C4-2B (cell line): Measurements from ENCODE around the gene KRT10.

Experiments used
- H3K27ac ChIP-seq: fragments of 450-650 bp; 2 replicates; pipeline ENCODE4 v1.5.1; 2017
- ZFX ChIP-seq: fragments of 450-650 bp; IDR thresholded peaks from 2 replicates; pipeline ENCODE4 v1.6.1; 2017
- TF ChIP-seq, protein P1 (sequence below): fragments of 450-650 bp; conservative IDR thresholded peaks from 2 replicates; pipeline ENCODE4 v1.5.1; 2017; ENCODE audit warnings: mild to moderate bottlenecking

The KRT10 gene

GRCh38 chr17:40830085-40830776, 7.8 kb upstream of the KRT10 start:
- TF ChIP-seq, protein P1, sequence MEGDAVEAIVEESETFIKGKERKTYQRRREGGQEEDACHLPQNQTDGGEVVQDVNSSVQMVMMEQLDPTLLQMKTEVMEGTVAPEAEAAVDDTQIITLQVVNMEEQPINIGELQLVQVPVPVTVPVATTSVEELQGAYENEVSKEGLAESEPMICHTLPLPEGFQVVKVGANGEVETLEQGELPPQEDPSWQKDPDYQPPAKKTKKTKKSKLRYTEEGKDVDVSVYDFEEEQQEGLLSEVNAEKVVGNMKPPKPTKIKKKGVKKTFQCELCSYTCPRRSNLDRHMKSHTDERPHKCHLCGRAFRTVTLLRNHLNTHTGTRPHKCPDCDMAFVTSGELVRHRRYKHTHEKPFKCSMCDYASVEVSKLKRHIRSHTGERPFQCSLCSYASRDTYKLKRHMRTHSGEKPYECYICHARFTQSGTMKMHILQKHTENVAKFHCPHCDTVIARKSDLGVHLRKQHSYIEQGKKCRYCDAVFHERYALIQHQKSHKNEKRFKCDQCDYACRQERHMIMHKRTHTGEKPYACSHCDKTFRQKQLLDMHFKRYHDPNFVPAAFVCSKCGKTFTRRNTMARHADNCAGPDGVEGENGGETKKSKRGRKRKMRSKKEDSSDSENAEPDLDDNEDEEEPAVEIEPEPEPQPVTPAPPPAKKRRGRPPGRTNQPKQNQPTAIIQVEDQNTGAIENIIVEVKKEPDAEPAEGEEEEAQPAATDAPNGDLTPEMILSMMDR = no peak
- no peak for TF ChIP-seq ZFX

GRCh38 chr17:40828454-40829044, 6.1 kb upstream of the KRT10 start:
- no peak for TF ChIP-seq ZFX
- TF ChIP-seq, protein P1 = no peak
- H3K27ac ChIP-seq = no peak overlapping the region

More at GRCh38 chr17:40830085-40830776, 7.8 kb upstream of the KRT10 start:
- no peak overlapping the region for H3K27ac ChIP-seq

GRCh38 chr17:40827746-40828453, 5.5 kb upstream of the KRT10 start:
- TF ChIP-seq ZFX = no peak
- TF ChIP-seq, protein P1 = no peak
- no peak overlapping the region for H3K27ac ChIP-seq

- no peak for TF ChIP-seq ZFX
- TF ChIP-seq, protein P1 = no peak
- H3K27ac ChIP-seq = no peak overlapping the region
These were observed 3.2 kb upstream of the KRT10 start for GRCh38 chr17:40825599-40825998.

DNA sequence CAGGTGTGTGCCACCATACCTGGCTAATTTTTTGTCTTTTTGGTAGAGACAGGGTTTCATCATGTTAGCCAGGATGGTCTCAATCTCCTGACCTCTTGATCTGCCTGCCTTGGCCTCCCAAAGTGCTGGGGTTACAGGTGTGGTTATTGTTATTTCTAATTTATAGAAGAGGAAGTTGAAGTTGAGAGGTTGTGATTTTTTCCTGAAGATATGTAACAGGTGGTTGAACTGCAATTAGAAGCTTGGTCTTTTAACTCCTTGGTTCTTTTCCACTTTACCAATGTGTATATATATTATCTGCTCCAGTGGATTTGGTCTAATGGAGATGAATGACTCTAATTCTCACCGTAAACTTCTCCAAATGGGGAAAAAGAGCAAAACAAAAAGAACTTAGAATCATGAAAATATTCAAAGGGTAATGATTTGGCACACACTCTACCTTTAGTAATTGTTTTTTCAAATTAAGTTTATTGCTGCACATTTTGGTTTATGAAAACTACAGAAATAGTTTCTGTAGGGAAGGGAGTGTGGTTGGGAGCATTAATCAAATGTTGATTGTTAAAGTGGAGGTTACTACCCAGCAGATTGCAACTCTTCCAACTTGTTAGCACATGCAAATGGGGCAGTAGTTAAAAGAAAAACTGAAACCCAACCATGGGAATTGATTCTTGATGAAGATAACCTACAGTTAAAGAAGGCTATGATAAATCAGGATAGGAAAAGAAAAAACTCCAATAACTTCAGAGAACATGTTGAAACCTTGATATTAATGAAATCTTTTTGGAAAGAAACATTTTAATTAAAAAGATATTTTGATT, 1.8 kb upstream of the KRT10 start:
- no peak for TF ChIP-seq ZFX
- TF ChIP-seq, protein P1 = no peak

GRCh38 chr17:40821536-40821935, 878 bp downstream of the KRT10 start:
- TF ChIP-seq, protein P1 = no peak
- no peak for TF ChIP-seq ZFX
- H3K27ac ChIP-seq = no peak overlapping the region

More for the DNA sequence above, 1.8 kb upstream of the KRT10 start:
- no peak overlapping the region for H3K27ac ChIP-seq
